Right cardiac atrium (tissue), 5 donors: ENCODE data around the gene BEND3. TPM values are rescaled to one million over a fixed set of nuclear protein-coding genes. Genes with fewer than 3 reads are reported as not detected.
"Not testable (repeated sequence)": the region's sequence is repeated elsewhere in the genome, so short reads cannot be mapped to it uniquely, and the experiment has no call there.

Experiments used
- ATAC-seq, 2 donors: fragments of 200-7000 bp; cut with Tn5 transposase; one replicate each; pipeline versions ENCODE4 v1.8.0 to v1.9.1; 2020; ENCODE audit warnings: moderate library complexity in 2 of 2, mild to moderate bottlenecking in 1 of 2
- DNase-seq, 3 donors: peaks; one replicate each; pipeline ENCODE4 v3.0.0-alpha.2; 2020
- H3K27ac ChIP-seq: one replicate; pipeline ENCODE4 v1.5.1; 2013; ENCODE audit warnings: mild to moderate bottlenecking, low read length, control low read depth, moderate library complexity
- H3K27me3 ChIP-seq: one replicate; pipeline ENCODE4 v1.6.1; 2013; ENCODE audit not compliant: control insufficient read depth, insufficient read depth
- H3K4me1 ChIP-seq: one replicate; pipeline ENCODE4 v1.6.1; 2013; ENCODE audit warnings: low read length; ENCODE audit not compliant: control insufficient read depth, insufficient read depth
- H3K4me3 ChIP-seq: one replicate; pipeline ENCODE4 v1.5.1; 2013; ENCODE audit warnings: low read length, control low read depth
- H3K9me3 ChIP-seq: one replicate; pipeline ENCODE4 v1.6.1; 2013; ENCODE audit warnings: low read length; ENCODE audit not compliant: control insufficient read depth
- WGBS: extraction: QIAGEN DNeasy Blood & Tissue Kit; methylation state at CpG from one replicate; pipeline ENCODE4 v1.1.7; 2013; 5-methylcytosine and 5-hydroxymethylcytosine counted together
- intact Hi-C, 4 donors: fragments of 100-400 bp; cut with DNase I; formaldehyde crosslinking; loops; one replicate each; pipeline versions ENCODE4 v1.11.0 to v1.14.0; 2022 to 2023
- polyA plus RNA-seq: library from polyadenylated mRNA; stranded (reverse); fragments of 200-250 nt; gene quantifications from one replicate; pipeline ENCODE4 v1.2.3, GENCODE V29; 2013
- total RNA-seq, 4 donors: library from RNA; stranded (reverse); fragmentation: NEBNext Ultra II Directional; extraction: Animal tissue kit (Norgen Biotek cat#: 25700); gene quantifications; one replicate each; pipeline ENCODE4 v1.2.1, GENCODE V29; 2021
- donor health status: healthy with polysubstance abuse.
- donor health status: DM: no; HTN: yes; CAD: no.
- donor health status: DM: no; HTN: no; CAD: no.
- donor health status: DM: no; HTN: yes; CAD: no; lungs with severe emphysema.
- donor health status: DM: yes; HTN: yes; CAD: no.

Gene BEND3
- total and polyA plus RNA-seq, 5 donors: 0.36 to 1.4 (median 0.94) TPM

DNA sequence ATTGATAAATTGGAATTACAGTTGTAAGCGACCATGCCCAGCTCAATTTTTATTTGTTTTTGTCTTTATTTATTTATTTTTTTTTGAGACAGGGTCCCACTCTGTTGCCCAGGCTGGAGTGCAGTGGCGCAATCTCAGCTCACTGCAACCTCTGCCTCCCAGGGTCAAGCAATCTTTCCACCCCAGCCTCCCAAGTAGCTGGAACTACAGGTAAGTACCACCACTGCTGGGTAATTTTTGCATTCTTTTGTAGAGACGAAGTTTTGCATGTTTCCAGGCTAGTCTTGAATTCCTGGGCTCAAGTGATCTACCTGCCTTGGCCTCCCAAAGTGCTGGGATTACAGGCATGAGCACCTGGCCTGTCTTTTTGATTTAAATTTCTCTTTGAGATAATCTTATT is 21.0 kb upstream of the BEND3 start:
- H3K4me3 ChIP-seq, H3K4me1 ChIP-seq, H3K27me3 ChIP-seq, ATAC-seq, H3K9me3 ChIP-seq, DNase-seq, H3K27ac ChIP-seq, intact Hi-C loops: not testable (repeated sequence)
- 87% methylated on average over 3 of the region's 3 CpGs for WGBS

- H3K9me3 ChIP-seq, H3K4me3 ChIP-seq, H3K27me3 ChIP-seq, ATAC-seq, H3K27ac ChIP-seq, intact Hi-C loops, H3K4me1 ChIP-seq, DNase-seq: not testable (repeated sequence)
- 86% methylated on average over 14 of the region's 14 CpGs for WGBS
Observed at GRCh38 chr6:107135048-107135680, 19.8 kb upstream of the BEND3 start.

- intact Hi-C loops: no loop called here
- 46% methylated on average over 8 of the region's 8 CpGs for WGBS
Observed at GRCh38 chr6:107132330-107132954, 17.1 kb upstream of the BEND3 start.

GRCh38 chr6:107129370-107129925 is 14.1 kb upstream of the BEND3 start:
- Histone ChIP-seq H3K4me1 (no peaks in the 10 kb centered on the region), H3K9me3 (no peaks in the 10 kb centered on the region), H3K4me3 (no peak overlapping the region), H3K27ac (no peak overlapping the region), H3K27me3 (no peaks in the 10 kb centered on the region)
- ATAC-seq (no peak), DNase-seq (no peak)
- 50% methylated on average over 9 of the region's 9 CpGs for WGBS
- intact Hi-C loops: no loop called here

More at GRCh38 chr6:107132330-107132954, 17.1 kb upstream of the BEND3 start:
- Histone ChIP-seq H3K4me3 (no peak overlapping the region), H3K27me3 (no peaks in the 10 kb centered on the region), H3K4me1 (no peaks in the 10 kb centered on the region), H3K9me3 (no peaks in the 10 kb centered on the region), H3K27ac (no peak overlapping the region)
- ATAC-seq (no peak), DNase-seq (peak in 2 of 3 donors; percentile 20 to 58)

GRCh38 chr6:107128577-107128976 is 13.3 kb upstream of the BEND3 start:
- H3K27ac ChIP-seq: no peak overlapping the region
- no peak for ATAC-seq
- no peak overlapping the region for H3K4me3 ChIP-seq
- WGBS: 73% methylated on average over 2 of the region's 2 CpGs
- no peaks in the 10 kb centered on the region for H3K9me3 ChIP-seq
- H3K27me3 ChIP-seq: no peaks in the 10 kb centered on the region
- no peaks in the 10 kb centered on the region for H3K4me1 ChIP-seq
- intact Hi-C loops: no loop called here
- no peak for DNase-seq

- H3K4me1 ChIP-seq: no peaks in the 10 kb centered on the region
- no peaks in the 10 kb centered on the region for H3K9me3 ChIP-seq
- H3K27ac ChIP-seq: no peak overlapping the region
- H3K27me3 ChIP-seq: no peaks in the 10 kb centered on the region
- H3K4me3 ChIP-seq: no peak overlapping the region
- no peak for DNase-seq
- 83% methylated on average over 1 of the region's 1 CpG for WGBS
- intact Hi-C loops: no loop called here
- ATAC-seq: no peak
Observed at GRCh38 chr6:107128175-107128574, 12.9 kb upstream of the BEND3 start.

DNA sequence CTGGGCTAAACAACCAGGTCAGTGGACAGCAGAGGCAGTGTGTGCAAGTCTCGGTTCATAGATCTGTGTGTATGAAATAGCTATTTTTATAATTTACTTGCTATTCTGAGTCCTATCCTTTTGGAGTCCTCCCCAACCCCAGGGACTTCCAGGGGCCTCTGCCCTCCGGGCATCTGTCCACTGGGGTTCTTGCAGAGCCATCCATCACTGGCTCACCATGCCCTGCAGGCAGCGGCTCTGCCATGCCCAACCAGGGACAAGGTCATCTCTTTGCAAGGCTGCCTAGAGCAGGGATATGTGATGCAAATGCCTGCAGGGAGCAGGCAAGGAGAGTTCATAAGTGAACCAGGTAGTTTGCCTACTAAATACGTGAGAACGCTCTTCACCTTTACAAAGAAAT is 10.5 kb upstream of the BEND3 start:
- intact Hi-C loops: no loop called here
- no peaks in the 10 kb centered on the region for H3K9me3 ChIP-seq
- no peaks in the 10 kb centered on the region for H3K27me3 ChIP-seq
- no peaks in the 10 kb centered on the region for H3K4me1 ChIP-seq
- no peak for ATAC-seq
- no peak for DNase-seq
- no peak overlapping the region for H3K4me3 ChIP-seq
- no peak overlapping the region for H3K27ac ChIP-seq
- 87% methylated on average over 5 of the region's 5 CpGs for WGBS

DNA sequence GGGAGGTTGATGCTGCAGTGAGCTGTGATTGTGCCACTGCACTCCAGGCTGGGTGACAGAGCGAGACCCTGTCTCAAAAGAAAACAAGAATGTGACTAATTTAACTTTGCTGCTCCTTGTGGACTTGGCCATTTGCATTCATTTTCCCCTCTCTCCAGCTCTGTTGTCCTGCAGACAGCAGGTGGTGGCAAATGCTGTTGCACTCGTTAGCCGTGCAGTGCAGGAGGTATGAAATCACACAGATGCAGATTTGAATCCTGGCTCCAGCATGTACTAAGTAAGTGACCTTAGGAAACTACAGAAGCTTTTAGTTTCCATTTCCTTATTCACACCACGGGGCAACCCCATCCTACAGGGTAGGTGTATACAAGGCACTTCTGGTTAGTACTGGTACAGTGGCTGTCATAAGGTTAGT is 9.6 kb upstream of the BEND3 start:
- Histone ChIP-seq H3K4me1 (no peaks in the 10 kb centered on the region), H3K27ac (no peak overlapping the region), H3K27me3 (no peaks in the 10 kb centered on the region), H3K4me3 (no peak overlapping the region), H3K9me3 (no peaks in the 10 kb centered on the region)
- intact Hi-C loops: no loop called here
- WGBS: 60% methylated on average over 4 of the region's 4 CpGs
- DNase-seq (no peak), ATAC-seq (no peak)

DNA sequence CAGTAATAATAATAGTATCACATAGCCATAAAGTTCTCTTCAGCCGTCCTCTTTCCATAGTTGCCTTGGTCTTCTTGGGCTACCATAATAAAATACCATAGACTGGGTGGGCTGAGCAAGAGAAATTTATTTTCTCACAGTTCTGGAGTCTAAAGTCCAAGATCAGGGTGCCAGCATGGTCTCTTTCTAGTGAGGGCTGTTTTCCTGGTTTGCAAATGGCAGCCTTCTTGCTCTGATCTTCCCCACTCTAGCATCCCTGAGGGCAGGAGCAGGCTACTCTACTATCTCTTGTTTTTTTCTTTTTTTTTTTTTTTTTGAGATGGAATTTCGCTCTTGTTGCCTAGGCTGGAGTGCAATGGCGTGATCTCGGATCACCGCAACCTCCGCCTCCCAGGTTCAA is 8.2 kb upstream of the BEND3 start:
- intact Hi-C loops: no loop called here
- Histone ChIP-seq H3K4me1 (no peaks in the 10 kb centered on the region), H3K4me3 (no peak overlapping the region)

DNA sequence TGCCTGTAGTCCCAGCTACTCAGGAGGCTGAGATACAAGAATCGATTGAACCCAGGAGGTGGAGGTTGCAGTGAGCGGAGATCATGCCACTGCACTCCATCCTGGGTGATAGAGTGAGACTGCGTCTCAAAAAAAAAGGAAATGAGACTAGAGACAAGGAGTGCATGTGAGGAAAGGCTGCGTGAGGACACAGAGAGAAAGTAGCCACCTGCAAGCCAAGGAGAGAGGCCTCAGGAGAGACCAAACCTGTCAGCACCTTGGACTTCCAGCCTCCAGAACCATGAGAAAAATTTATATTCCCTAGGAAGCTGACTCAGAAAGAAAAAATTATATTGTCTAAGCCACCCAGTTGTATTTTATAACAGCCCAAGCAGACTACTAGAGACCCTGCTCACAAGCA is 7.4 kb upstream of the BEND3 start:
- WGBS: 89% methylated on average over 4 of the region's 4 CpGs
- no peak for ATAC-seq
- Histone ChIP-seq H3K27me3 (no peaks in the 10 kb centered on the region), H3K27ac (no peak overlapping the region), H3K4me1 (no peaks in the 10 kb centered on the region), H3K4me3 (no peak overlapping the region), H3K9me3 (no peaks in the 10 kb centered on the region)
- no peak for DNase-seq
- intact Hi-C loops: no loop called here

More for the DNA sequence above, 8.2 kb upstream of the BEND3 start:
- no peak for DNase-seq
- 95% methylated on average over 6 of the region's 6 CpGs for WGBS
- no peak for ATAC-seq
- Histone ChIP-seq H3K27me3 (no peaks in the 10 kb centered on the region), H3K27ac (no peak overlapping the region), H3K9me3 (no peaks in the 10 kb centered on the region)

- no peaks in the 10 kb centered on the region for H3K9me3 ChIP-seq
- no peaks in the 10 kb centered on the region for H3K27me3 ChIP-seq
- intact Hi-C loops: no loop called here
- no peaks in the 10 kb centered on the region for H3K4me1 ChIP-seq
- ATAC-seq (no peak), DNase-seq (no peak)
- no peak overlapping the region for H3K4me3 ChIP-seq
- 78% methylated on average over 8 of the region's 8 CpGs for WGBS
- no peak overlapping the region for H3K27ac ChIP-seq
Observed at GRCh38 chr6:107121964-107122495, 6.7 kb upstream of the BEND3 start.
